AG04450 (cell line): ENCODE results near the gene UQCC2. TPM values are rescaled to one million over a fixed set of nuclear protein-coding genes. Genes with fewer than 3 reads are reported as not detected.

ENCODE experiments used
- CTCF ChIA-PET: fragments of 300-600, 350-600 bp; formaldehyde crosslinking; extraction: SDS; loops from one replicate; lab custom pipeline; 2022; ENCODE audit warnings: antibody characterized with exemption, inconsistent platforms; lab: Charles Lee
- POLR2A ChIA-PET: fragments of 350-600 bp; formaldehyde crosslinking; extraction: SDS; loops from one replicate; lab custom pipeline; 2021; ENCODE audit warnings: antibody characterized with exemption, inconsistent platforms; lab: Yijun Ruan, JAX
- DNase-seq: peaks from one replicate; pipeline ENCODE4 v3.0.0-alpha.2; 2011; ENCODE audit warnings: low read depth, low spot score
- H3K27ac ChIP-seq: one replicate; pipeline ENCODE4 v1.5.1; 2012; ENCODE audit warnings: low read depth, low read length, control low read depth
- H3K27me3 ChIP-seq: one replicate; pipeline ENCODE4 v1.6.0; 2012; ENCODE audit warnings: low read length; ENCODE audit not compliant: control insufficient read depth, insufficient read depth
- H3K4me3 ChIP-seq: 2 replicates; pipeline ENCODE4 v1.5.1; 2011; ENCODE audit warnings: mild to moderate bottlenecking, low read depth, low read length, control low read depth
- H3K9me3 ChIP-seq: 2 replicates; pipeline ENCODE4 v1.5.1; 2012; ENCODE audit warnings: low read length; ENCODE audit not compliant: control insufficient read depth, insufficient read depth
- CTCF ChIP-seq: IDR thresholded peaks from 2 replicates; pipeline ENCODE4 v1.5.1; 2011; ENCODE audit warnings: low read depth, low read length, control low read depth, inconsistent platforms
- polyA minus RNA-seq: library from RNA; depleted of rRNA, polyadenylated mRNA; stranded (reverse); fragments of >200 nt; gene quantifications from 2 replicates; pipeline ENCODE4 v1.2.3, GENCODE V29; 2011; rRNA and poly(A)+ RNA removed
- polyA plus RNA-seq: library from polyadenylated mRNA; depleted of rRNA; stranded (reverse); fragments of >200 nt; gene quantifications from 2 replicates; pipeline ENCODE4 v1.2.3, GENCODE V29; 2011; rRNA removed

Gene UQCC2
- polyA plus RNA-seq (67.9 and 84.1 TPM in 2 replicates), polyA minus RNA-seq (15.2 and 23.4 TPM in 2 replicates)

GRCh38 chr6:33711140-33712129 lies at the start of gene UQCC2:
Gene UQCC2 (minus strand): TSS chr6:33711700. CDS start chr6:33711686, 14 bp downstream.
- POLR2A ChIA-PET, result interaction anchor here (0.7 to 1.7 kb wide), 11 partner anchors 11 to 443 kb away, joined by 3 to 12 read pairs (median 3); partner anchors contain the start of genes BAK1 and ITPR3
- Histone ChIP-seq H3K4me3 (peak within 1 kb of the TSS; percentile 95), H3K27me3 (peaks cover 8% of the 10 kb centered on the region), H3K27ac (peak within 1 kb of the TSS; percentile 84), H3K9me3 (no peaks in the 10 kb centered on the region)
- peak; percentile 93 for DNase-seq
- peak; percentile 73 for TF ChIP-seq CTCF
- CTCF ChIA-PET, result interaction anchor here (0.6 to 3.7 kb wide), 73 partner anchors 9 to 1544 kb away, joined by 3 to 51 read pairs (median 5); partner anchors contain the start of genes BAK1 and GRM4

GRCh38 chr6:33759887-33760629 lies 48.6 kb upstream of the UQCC2 start:
- TF ChIP-seq CTCF, result no peak
- Histone ChIP-seq H3K9me3 (no peaks in the 10 kb centered on the region; the same call in 1 of the 2 replicates), H3K4me3 (no peak overlapping the region), H3K27me3 (peaks cover 7% of the 10 kb centered on the region), H3K27ac (no peak overlapping the region)
- ChIA-PET POLR2A (no interaction called here), CTCF (interaction anchor here (0.6 to 5.6 kb wide), 9 partner anchors 8 to 295 kb away, joined by 3 to 62 read pairs (median 5); partner anchors contain the start of gene UQCC2)
- DNase-seq, result no peak

- POLR2A ChIA-PET, result no interaction called here
These were observed 47.3 kb upstream of the UQCC2 start for GRCh38 chr6:33758815-33759216.

GRCh38 chr6:33757906-33758305 lies 46.4 kb upstream of the UQCC2 start:
- POLR2A ChIA-PET, result interaction anchor here (1.0 kb wide), 1 partner anchor 11 kb away, joined by 4 read pairs; the partner anchor contains the start of gene IP6K3
- H3K27me3 ChIP-seq, result peaks cover 5% of the 10 kb centered on the region
- TF ChIP-seq CTCF, result no peak
- no peak overlapping the region for H3K27ac ChIP-seq
- no peaks in the 10 kb centered on the region; the same call in 1 of the 2 replicates for H3K9me3 ChIP-seq
- CTCF ChIA-PET, result interaction anchor here (1.7 to 4.6 kb wide), 2 partner anchors 10 to 14 kb away, joined by 4 to 21 read pairs; no protein-coding TSS in a partner anchor
- no peak overlapping the region for H3K4me3 ChIP-seq
- no peak for DNase-seq

More at GRCh38 chr6:33758815-33759216, 47.3 kb upstream of the UQCC2 start:
- Histone ChIP-seq H3K4me3 (no peak overlapping the region), H3K9me3 (no peaks in the 10 kb centered on the region; the same call in 1 of the 2 replicates), H3K27me3 (peaks cover 5% of the 10 kb centered on the region), H3K27ac (peak overlapping the region; percentile 21)
- no peak for DNase-seq
- TF ChIP-seq CTCF, result no peak
- CTCF ChIA-PET, result interaction anchor here (0.6 to 4.6 kb wide), 3 partner anchors 11 to 48 kb away, joined by 5 to 26 read pairs (median 21); partner anchors contain the start of gene UQCC2
